PC-3 (cell line): Measurements from ENCODE around the gene PAH.

Experiments used
- EZH2 ChIP-seq: fragments of 300-600 bp; sonication (generic); IDR thresholded peaks from one replicate; pipeline ENCODE4 v1.6.1; 2017; ENCODE audit warnings: antibody characterized with exemption, mild to moderate bottlenecking, low read length; ENCODE audit not compliant: unreplicated experiment
- EZH2phosphoT487 ChIP-seq: fragments of 300-600 bp; sonication (generic); IDR thresholded peaks from 2 replicates; pipeline ENCODE4 v1.6.1; 2018; ENCODE audit warnings: mild to moderate bottlenecking, antibody characterized with exemption, low read length, borderline replicate concordance

- TF ChIP-seq EZH2phosphoT487 (no peak), EZH2 (no peak)
Observed at GRCh38 chr12:102948941-102949352, 31.9 kb upstream of the PAH start.
